ENCODE measurements around the gene GNAT1.

The GNAT1 gene

DNA sequence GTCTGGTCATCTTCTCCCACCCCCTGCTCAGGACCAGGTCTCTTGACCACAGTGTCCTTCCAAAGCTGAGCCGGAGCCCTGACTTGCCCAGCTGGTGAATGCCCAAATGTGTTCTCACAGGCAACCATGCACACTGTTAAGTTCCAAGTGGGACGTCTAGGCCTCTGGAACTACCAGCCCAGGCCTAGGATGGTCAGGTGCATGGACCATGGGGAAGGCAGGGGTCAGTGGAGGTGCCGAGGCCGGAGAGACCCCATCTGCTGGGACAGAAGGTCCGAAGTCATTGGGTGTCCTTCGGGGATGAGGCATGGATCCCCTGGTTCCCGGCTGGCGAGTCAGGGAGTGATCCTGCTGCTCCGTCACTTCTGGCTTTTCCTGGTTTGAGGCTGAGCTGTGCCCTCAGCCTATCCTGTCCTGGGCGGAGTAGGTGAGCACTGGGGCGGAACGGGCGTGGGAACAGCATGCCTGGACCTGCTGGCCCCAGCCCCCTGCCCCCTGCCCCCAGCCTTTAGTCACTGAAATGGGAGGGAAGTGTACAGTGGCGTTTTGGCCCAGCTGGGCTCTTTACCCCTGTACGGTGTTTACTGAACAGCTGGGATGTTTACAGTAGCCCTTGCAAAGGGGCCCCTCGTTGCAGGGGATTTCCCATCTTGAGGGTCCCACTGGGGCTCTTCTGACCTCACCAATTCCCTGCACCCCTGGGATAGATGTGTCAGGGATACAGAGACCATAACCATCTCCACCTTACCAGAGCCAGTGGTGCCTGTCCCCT lies 24.2 kb upstream of the GNAT1 start:
- no peak for DNase-seq (ENCODE audit: low read depth)
- TF ChIP-seq, protein P1, sequence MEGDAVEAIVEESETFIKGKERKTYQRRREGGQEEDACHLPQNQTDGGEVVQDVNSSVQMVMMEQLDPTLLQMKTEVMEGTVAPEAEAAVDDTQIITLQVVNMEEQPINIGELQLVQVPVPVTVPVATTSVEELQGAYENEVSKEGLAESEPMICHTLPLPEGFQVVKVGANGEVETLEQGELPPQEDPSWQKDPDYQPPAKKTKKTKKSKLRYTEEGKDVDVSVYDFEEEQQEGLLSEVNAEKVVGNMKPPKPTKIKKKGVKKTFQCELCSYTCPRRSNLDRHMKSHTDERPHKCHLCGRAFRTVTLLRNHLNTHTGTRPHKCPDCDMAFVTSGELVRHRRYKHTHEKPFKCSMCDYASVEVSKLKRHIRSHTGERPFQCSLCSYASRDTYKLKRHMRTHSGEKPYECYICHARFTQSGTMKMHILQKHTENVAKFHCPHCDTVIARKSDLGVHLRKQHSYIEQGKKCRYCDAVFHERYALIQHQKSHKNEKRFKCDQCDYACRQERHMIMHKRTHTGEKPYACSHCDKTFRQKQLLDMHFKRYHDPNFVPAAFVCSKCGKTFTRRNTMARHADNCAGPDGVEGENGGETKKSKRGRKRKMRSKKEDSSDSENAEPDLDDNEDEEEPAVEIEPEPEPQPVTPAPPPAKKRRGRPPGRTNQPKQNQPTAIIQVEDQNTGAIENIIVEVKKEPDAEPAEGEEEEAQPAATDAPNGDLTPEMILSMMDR (IDR thresholded peaks at IDR 0.05; ENCODE audit: low read length, missing control alignments): no peak
- no peak overlapping the region for H3K4me3 ChIP-seq (replicated peaks; ENCODE audit: low read depth, low read length)

DNA sequence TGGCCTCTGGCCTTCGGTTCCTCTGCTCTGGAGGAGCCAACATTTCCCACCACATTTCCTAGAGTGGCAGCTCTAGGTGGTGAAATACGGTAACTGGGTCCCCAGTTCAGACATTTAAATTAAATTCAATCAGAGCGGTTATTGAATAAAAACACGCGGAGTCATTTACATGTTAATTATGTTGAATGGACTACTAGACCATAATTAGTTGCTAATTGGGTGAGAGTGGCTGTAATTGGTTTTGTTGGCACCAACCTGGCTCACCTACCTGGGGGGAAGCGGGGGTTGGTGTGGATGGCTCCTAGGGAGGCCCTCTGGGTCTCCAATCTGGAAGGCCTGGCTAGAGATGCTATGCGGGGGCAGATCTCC lies 23.6 kb upstream of the GNAT1 start:
- DNase-seq (ENCODE audit: low read depth): no peak
- TF ChIP-seq, protein P1 (IDR thresholded peaks at IDR 0.05; ENCODE audit: low read length, missing control alignments): no peak
- no peak overlapping the region for H3K4me3 ChIP-seq (replicated peaks; ENCODE audit: low read depth, low read length)

GRCh38 chr3:50168388-50168787 lies 23.0 kb upstream of the GNAT1 start:
- no peak for DNase-seq (ENCODE audit: low read depth)
- TF ChIP-seq, protein P1 (IDR thresholded peaks at IDR 0.05; ENCODE audit: low read length, missing control alignments): no peak

DNA sequence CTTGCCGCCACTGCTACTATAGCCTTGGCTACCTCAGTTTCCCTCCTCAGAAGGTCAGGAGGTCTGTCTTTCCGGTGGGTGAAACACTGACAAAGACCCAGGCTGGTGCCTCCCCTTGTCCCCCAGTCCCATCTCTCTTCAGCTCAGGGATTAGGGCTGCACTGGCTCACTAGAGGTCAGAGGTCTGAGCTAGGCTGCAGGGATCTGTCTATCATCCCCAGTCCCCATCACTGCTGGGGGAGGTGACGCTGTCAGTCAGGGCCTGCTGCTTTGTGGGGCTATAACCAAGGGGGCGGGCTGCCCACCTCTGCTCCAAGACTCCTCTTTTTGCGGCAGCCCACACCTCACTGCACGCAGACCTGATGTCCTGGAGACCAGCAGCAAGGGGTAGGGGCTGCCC lies 22.6 kb upstream of the GNAT1 start:
- no peak for DNase-seq (ENCODE audit: low read depth)
- H3K4me3 ChIP-seq (replicated peaks; ENCODE audit: low read depth, low read length): no peak overlapping the region
- TF ChIP-seq, protein P1 (IDR thresholded peaks at IDR 0.05; ENCODE audit: low read length, missing control alignments): no peak

More at GRCh38 chr3:50168388-50168787, 23.0 kb upstream of the GNAT1 start:
- H3K4me3 ChIP-seq (replicated peaks; ENCODE audit: low read depth, low read length): no peak overlapping the region

DNA sequence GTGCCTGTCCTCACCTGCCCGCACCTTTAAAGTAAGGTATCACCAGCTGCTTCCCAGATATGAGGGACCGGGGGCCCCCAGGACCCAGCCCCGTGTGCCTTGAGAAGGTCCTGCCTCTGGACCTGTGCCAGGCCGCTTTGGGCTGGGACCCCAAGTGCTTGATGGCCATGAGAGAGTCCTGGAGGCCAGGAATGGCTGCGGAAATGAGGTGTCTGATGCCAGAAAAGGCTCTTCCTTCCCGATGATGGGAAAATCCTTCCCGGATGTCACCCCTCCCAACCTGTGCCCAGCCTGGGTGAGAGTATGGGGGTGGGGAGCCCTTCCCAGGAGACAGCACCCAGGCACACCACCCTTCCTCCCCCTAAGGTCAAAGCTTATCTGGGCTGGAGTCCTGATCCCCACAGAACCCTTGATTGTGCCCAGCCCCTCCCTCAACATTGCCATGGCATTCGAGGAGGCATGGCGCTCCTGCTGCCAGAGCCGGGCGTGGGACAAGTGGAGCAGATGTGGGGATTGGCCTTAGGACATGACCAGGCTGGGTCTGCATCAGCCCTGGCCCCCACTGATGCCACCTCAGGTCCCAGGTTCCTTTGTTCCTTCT lies 22.1 kb upstream of the GNAT1 start:
- no peak for DNase-seq (ENCODE audit: low read depth)
- H3K4me3 ChIP-seq (replicated peaks; ENCODE audit: low read depth, low read length): no peak overlapping the region
- TF ChIP-seq, protein P1 (IDR thresholded peaks at IDR 0.05; ENCODE audit: low read length, missing control alignments): no peak

- no peak for DNase-seq (ENCODE audit: low read depth)
- TF ChIP-seq, protein P1 (IDR thresholded peaks at IDR 0.05; ENCODE audit: low read length, missing control alignments): no peak
- no peak overlapping the region for H3K4me3 ChIP-seq (replicated peaks; ENCODE audit: low read depth, low read length)
Measured at GRCh38 chr3:50169858-50170257, 21.6 kb upstream of the GNAT1 start.
